PC-9 (cell line): ENCODE measurements around the gene TAX1BP1.

Source experiments
- EZH2 ChIP-seq: fragments of 200-600 bp; sonication (generic); IDR thresholded peaks from 2 replicates; pipeline ENCODE4 v1.8.0; 2017; ENCODE audit warnings: antibody characterized with exemption, low read depth
- TF ChIP-seq, protein P1 (sequence below): fragments of 200-600 bp; sonication (generic); conservative IDR thresholded peaks from 2 replicates; pipeline ENCODE4 v1.6.1; 2017; ENCODE audit warnings: mixed run types, antibody characterized with exemption, mild to moderate bottlenecking, moderate library complexity

GRCh38 chr7:27777662-27778061 is 37.7 kb downstream of the TAX1BP1 start:
- TF ChIP-seq, protein P1, sequence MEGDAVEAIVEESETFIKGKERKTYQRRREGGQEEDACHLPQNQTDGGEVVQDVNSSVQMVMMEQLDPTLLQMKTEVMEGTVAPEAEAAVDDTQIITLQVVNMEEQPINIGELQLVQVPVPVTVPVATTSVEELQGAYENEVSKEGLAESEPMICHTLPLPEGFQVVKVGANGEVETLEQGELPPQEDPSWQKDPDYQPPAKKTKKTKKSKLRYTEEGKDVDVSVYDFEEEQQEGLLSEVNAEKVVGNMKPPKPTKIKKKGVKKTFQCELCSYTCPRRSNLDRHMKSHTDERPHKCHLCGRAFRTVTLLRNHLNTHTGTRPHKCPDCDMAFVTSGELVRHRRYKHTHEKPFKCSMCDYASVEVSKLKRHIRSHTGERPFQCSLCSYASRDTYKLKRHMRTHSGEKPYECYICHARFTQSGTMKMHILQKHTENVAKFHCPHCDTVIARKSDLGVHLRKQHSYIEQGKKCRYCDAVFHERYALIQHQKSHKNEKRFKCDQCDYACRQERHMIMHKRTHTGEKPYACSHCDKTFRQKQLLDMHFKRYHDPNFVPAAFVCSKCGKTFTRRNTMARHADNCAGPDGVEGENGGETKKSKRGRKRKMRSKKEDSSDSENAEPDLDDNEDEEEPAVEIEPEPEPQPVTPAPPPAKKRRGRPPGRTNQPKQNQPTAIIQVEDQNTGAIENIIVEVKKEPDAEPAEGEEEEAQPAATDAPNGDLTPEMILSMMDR: no peak
- no peak for TF ChIP-seq EZH2
